Loucy (cell line): Measurements from ENCODE around the gene SCARF1.
"Not testable (repeated sequence)": the region's sequence is repeated elsewhere in the genome, so short reads cannot be mapped to it uniquely, and the experiment has no call there.

Source experiments
- EZH2phosphoT487 ChIP-seq: fragments of 200-600 bp; IDR thresholded peaks from 2 replicates; pipeline ENCODE4 v1.6.1; 2018; ENCODE audit warnings: antibody characterized with exemption, mild to moderate bottlenecking, moderate library complexity, borderline replicate concordance
- TF ChIP-seq, protein P1 (sequence below): fragments of 200-600 bp; sonication (generic); conservative IDR thresholded peaks from 2 replicates; pipeline ENCODE4 v1.5.1; 2014; ENCODE audit warnings: mild to moderate bottlenecking, antibody characterized with exemption, low read length

DNA sequence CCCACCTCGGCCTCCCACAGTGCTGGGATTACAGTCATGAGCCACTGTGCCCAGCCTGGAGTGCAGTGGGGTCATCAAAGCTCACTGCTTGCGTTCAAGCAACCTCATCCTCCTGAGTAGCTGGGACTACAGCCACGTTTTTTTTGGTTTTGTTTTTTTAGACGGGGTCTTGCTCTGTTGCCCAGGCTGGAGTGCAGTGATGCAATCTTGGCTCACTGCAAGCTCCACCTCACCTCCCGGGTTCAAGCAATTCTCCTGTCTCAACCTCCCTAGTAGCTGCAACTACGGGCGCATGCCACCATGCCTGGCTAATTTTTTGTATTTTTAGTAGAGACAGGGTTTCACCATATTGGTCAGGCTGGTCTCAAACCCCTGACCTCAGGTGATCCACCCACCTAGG lies 7.3 kb upstream of the SCARF1 start:
- TF ChIP-seq, protein P1, sequence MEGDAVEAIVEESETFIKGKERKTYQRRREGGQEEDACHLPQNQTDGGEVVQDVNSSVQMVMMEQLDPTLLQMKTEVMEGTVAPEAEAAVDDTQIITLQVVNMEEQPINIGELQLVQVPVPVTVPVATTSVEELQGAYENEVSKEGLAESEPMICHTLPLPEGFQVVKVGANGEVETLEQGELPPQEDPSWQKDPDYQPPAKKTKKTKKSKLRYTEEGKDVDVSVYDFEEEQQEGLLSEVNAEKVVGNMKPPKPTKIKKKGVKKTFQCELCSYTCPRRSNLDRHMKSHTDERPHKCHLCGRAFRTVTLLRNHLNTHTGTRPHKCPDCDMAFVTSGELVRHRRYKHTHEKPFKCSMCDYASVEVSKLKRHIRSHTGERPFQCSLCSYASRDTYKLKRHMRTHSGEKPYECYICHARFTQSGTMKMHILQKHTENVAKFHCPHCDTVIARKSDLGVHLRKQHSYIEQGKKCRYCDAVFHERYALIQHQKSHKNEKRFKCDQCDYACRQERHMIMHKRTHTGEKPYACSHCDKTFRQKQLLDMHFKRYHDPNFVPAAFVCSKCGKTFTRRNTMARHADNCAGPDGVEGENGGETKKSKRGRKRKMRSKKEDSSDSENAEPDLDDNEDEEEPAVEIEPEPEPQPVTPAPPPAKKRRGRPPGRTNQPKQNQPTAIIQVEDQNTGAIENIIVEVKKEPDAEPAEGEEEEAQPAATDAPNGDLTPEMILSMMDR = not testable (repeated sequence)
- not testable (repeated sequence) for TF ChIP-seq EZH2phosphoT487
